Measurements from ENCODE around the gene SYT2. TPM values are rescaled to one million over a fixed set of nuclear protein-coding genes. Genes with fewer than 3 reads are reported as not detected.

SYT2 gene
- total and polyA plus RNA-seq, 2 donors (not counting 1 experiment from before 2014, with no cell fraction given) = 0.03 TPM; not detected in 1

DNA sequence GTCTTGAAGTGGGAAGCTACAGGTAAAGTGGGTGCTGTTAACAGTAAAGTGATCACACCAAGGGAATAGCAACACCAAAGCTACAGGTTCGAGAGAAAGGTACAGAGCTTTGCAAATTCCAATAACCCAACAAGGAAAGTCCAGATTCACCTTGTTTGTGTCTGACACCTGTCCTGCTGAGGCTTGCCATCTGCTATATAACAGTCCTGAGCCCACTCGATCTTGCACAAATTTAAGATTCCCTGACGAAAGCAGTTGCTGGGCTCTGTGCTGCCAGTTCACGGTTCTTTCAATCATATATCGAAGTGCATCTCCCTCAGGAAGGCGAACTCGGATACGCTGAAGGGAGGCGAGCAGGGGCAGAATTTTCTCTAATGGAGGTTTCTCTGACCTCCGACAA is 23.0 kb upstream of the SYT2 start:
- H3K4me2 ChIP-seq (ENCODE audit: extremely low read depth, insufficient read depth, low read length) = no peak overlapping the region
- H3K27ac ChIP-seq (ENCODE audit: insufficient read depth, low read length) = no peak overlapping the region
- no peak overlapping the region for H2AFZ ChIP-seq (ENCODE audit: low read length)
- no peaks in the 10 kb centered on the region for H3K27me3 ChIP-seq (ENCODE audit: control insufficient read depth, insufficient read depth, low read length)
- no peaks in the 10 kb centered on the region for H4K20me1 ChIP-seq (ENCODE audit: control insufficient read depth, extremely low read depth, insufficient read depth, low read length)
- H3K4me1 ChIP-seq (ENCODE audit: control insufficient read depth, extremely low read depth, insufficient read depth, low read length) = no peaks in the 10 kb centered on the region
- H3K36me3 ChIP-seq (ENCODE audit: control insufficient read depth, insufficient read depth, low read length) = peaks cover 20% of the 10 kb centered on the region
- no peaks in the 10 kb centered on the region for H3K79me2 ChIP-seq (ENCODE audit: control insufficient read depth, insufficient read depth, low read length)
- TF ChIP-seq EZH2 (IDR thresholded peaks at IDR 0.05; ENCODE audit: low read length, missing control alignments) = no peak
- TF ChIP-seq, protein P1, sequence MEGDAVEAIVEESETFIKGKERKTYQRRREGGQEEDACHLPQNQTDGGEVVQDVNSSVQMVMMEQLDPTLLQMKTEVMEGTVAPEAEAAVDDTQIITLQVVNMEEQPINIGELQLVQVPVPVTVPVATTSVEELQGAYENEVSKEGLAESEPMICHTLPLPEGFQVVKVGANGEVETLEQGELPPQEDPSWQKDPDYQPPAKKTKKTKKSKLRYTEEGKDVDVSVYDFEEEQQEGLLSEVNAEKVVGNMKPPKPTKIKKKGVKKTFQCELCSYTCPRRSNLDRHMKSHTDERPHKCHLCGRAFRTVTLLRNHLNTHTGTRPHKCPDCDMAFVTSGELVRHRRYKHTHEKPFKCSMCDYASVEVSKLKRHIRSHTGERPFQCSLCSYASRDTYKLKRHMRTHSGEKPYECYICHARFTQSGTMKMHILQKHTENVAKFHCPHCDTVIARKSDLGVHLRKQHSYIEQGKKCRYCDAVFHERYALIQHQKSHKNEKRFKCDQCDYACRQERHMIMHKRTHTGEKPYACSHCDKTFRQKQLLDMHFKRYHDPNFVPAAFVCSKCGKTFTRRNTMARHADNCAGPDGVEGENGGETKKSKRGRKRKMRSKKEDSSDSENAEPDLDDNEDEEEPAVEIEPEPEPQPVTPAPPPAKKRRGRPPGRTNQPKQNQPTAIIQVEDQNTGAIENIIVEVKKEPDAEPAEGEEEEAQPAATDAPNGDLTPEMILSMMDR (conservative IDR thresholded peaks at IDR 0.05 in 1 of 2, IDR thresholded peaks at IDR 0.05 in 1 of 2; ENCODE audit: low read depth in 1 of 2, low read length in 2 of 2) = no peak
- no peak for DNase-seq (ENCODE audit: low read depth in 2 of 2)
- H3K9ac ChIP-seq (ENCODE audit: insufficient read depth, low read length) = no peak overlapping the region
- H3K4me3 ChIP-seq (replicated peaks in 1 of 4; ENCODE audit: control extremely low read depth in 1 of 4, insufficient read depth in 1 of 4, low read depth in 3 of 4, low read length in 4 of 4) = no peak overlapping the region
- no peaks in the 10 kb centered on the region for H3K9me3 ChIP-seq (ENCODE audit: control insufficient read depth, insufficient read depth, low read depth, low read length)

DNA sequence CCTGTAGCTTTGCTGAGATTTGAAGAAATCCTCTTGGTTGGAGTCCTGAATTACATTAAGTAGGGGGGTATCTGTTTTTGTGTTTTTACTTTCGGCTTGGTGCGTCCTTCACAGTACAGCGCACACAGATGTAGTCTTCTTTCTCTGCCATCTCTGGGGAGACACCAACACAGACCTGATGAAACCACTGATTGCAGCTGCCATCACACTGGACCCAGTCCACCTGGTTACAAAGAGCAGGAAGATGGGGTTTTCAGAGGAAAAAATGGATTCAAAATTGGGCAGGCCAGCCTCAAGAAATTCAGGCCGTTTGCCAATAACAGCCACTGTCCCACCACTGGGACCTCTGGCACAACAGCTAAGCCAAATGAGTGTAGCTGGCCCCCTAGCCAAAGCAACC is 18.7 kb upstream of the SYT2 start:
- Histone ChIP-seq H3K4me3 (replicated peaks in 1 of 4; ENCODE audit: control extremely low read depth in 1 of 4, insufficient read depth in 1 of 4, low read depth in 3 of 4, low read length in 4 of 4) (no peak overlapping the region), H3K79me2 (ENCODE audit: control insufficient read depth, insufficient read depth, low read length) (no peaks in the 10 kb centered on the region), H3K9me3 (ENCODE audit: control insufficient read depth, insufficient read depth, low read depth, low read length) (no peaks in the 10 kb centered on the region), H3K9ac (ENCODE audit: insufficient read depth, low read length) (no peak overlapping the region), H3K27me3 (ENCODE audit: control insufficient read depth, insufficient read depth, low read length) (no peaks in the 10 kb centered on the region), H3K4me2 (ENCODE audit: extremely low read depth, insufficient read depth, low read length) (no peak overlapping the region), H2AFZ (ENCODE audit: low read length) (no peak overlapping the region), H3K27ac (ENCODE audit: insufficient read depth, low read length) (no peak overlapping the region), H3K36me3 (ENCODE audit: control insufficient read depth, insufficient read depth, low read length) (peaks cover 23% of the 10 kb centered on the region), H4K20me1 (ENCODE audit: control insufficient read depth, extremely low read depth, insufficient read depth, low read length) (no peaks in the 10 kb centered on the region), H3K4me1 (ENCODE audit: control insufficient read depth, extremely low read depth, insufficient read depth, low read length) (no peaks in the 10 kb centered on the region)
- TF ChIP-seq, protein P1 (conservative IDR thresholded peaks at IDR 0.05 in 1 of 2, IDR thresholded peaks at IDR 0.05 in 1 of 2; ENCODE audit: low read depth in 1 of 2, low read length in 2 of 2) = no peak
- no peak for TF ChIP-seq EZH2 (IDR thresholded peaks at IDR 0.05; ENCODE audit: low read length, missing control alignments)
- DNase-seq (ENCODE audit: low read depth in 2 of 2) = no peak

- no peaks in the 10 kb centered on the region for H4K20me1 ChIP-seq (ENCODE audit: control insufficient read depth, extremely low read depth, insufficient read depth, low read length)
- no peaks in the 10 kb centered on the region for H3K9me3 ChIP-seq (ENCODE audit: control insufficient read depth, insufficient read depth, low read depth, low read length)
- H3K79me2 ChIP-seq (ENCODE audit: control insufficient read depth, insufficient read depth, low read length) = no peaks in the 10 kb centered on the region
- no peaks in the 10 kb centered on the region for H3K27me3 ChIP-seq (ENCODE audit: control insufficient read depth, insufficient read depth, low read length)
- no peak for DNase-seq (ENCODE audit: low read depth in 2 of 2)
- no peak overlapping the region for H3K9ac ChIP-seq (ENCODE audit: insufficient read depth, low read length)
- H3K27ac ChIP-seq (ENCODE audit: insufficient read depth, low read length) = no peak overlapping the region
- H3K4me1 ChIP-seq (ENCODE audit: control insufficient read depth, extremely low read depth, insufficient read depth, low read length) = no peaks in the 10 kb centered on the region
- H3K4me3 ChIP-seq (replicated peaks in 1 of 4; ENCODE audit: control extremely low read depth in 1 of 4, insufficient read depth in 1 of 4, low read depth in 3 of 4, low read length in 4 of 4) = no peak overlapping the region
- no peak overlapping the region for H2AFZ ChIP-seq (ENCODE audit: low read length)
- no peak overlapping the region for H3K4me2 ChIP-seq (ENCODE audit: extremely low read depth, insufficient read depth, low read length)
- TF ChIP-seq EZH2 (IDR thresholded peaks at IDR 0.05; ENCODE audit: low read length, missing control alignments) = no peak
- TF ChIP-seq, protein P1 (conservative IDR thresholded peaks at IDR 0.05 in 1 of 2, IDR thresholded peaks at IDR 0.05 in 1 of 2; ENCODE audit: low read depth in 1 of 2, low read length in 2 of 2) = no peak
- H3K36me3 ChIP-seq (ENCODE audit: control insufficient read depth, insufficient read depth, low read length) = peaks cover 15% of the 10 kb centered on the region
These were observed 15.3 kb upstream of the SYT2 start for GRCh38 chr1:202725526-202725925.
